GM18505 (cell line): ENCODE results near the gene SIK1.
"Not testable (repeated sequence)": the region's sequence is repeated elsewhere in the genome, so short reads cannot be mapped to it uniquely, and the experiment has no call there.

ENCODE experiments used
- ATAC-seq: cut with Tn5 transposase; IDR thresholded peaks from one replicate; pipeline ENCODE4 v1.9.1; 2021; ENCODE audit not compliant: unreplicated experiment
- POLR2A ChIP-seq: IDR thresholded peaks from 4 replicates; pipeline ENCODE4 v1.6.1; 2011; ENCODE audit warnings: borderline replicate concordance; ENCODE audit not compliant: insufficient read depth, insufficient read length; ENCODE audit errors: extremely low read depth

Gene SIK1

GRCh38 chr21:43426404-43427241 lies at the start of gene SIK1:
Gene SIK1 (minus strand): TSS chr21:43427131. CDS start chr21:43426178, 953 bp downstream.
- ATAC-seq, result peak; percentile 3

- ATAC-seq, result not testable (repeated sequence)
Measured at GRCh38 chr21:43471597-43472242, 44.8 kb upstream of the SIK1 start.

- not testable (repeated sequence) for ATAC-seq
Measured at GRCh38 chr21:43469719-43470458, 43.0 kb upstream of the SIK1 start.

GRCh38 chr21:43467785-43468184 lies 40.9 kb upstream of the SIK1 start:
- no peak for TF ChIP-seq POLR2A
- no peak for ATAC-seq

GRCh38 chr21:43465159-43465558 lies 38.2 kb upstream of the SIK1 start:
- not testable (repeated sequence) for ATAC-seq

GRCh38 chr21:43463498-43464261 lies 36.7 kb upstream of the SIK1 start:
- ATAC-seq, result not testable (repeated sequence)

GRCh38 chr21:43462932-43463331 lies 36.0 kb upstream of the SIK1 start:
- ATAC-seq, result not testable (repeated sequence)

- not testable (repeated sequence) for ATAC-seq
Measured at GRCh38 chr21:43460475-43460874, 33.5 kb upstream of the SIK1 start.

GRCh38 chr21:43458995-43459394 lies 32.1 kb upstream of the SIK1 start:
- ATAC-seq, result not testable (repeated sequence)

- not testable (repeated sequence) for ATAC-seq
Measured at GRCh38 chr21:43456616-43457314, 29.8 kb upstream of the SIK1 start.

- ATAC-seq, result not testable (repeated sequence)
Measured at GRCh38 chr21:43455717-43456116, 28.8 kb upstream of the SIK1 start.

- not testable (repeated sequence) for ATAC-seq
Measured at GRCh38 chr21:43454176-43454575, 27.2 kb upstream of the SIK1 start.

- not testable (repeated sequence) for ATAC-seq
Measured at GRCh38 chr21:43451850-43452249, 24.9 kb upstream of the SIK1 start.

GRCh38 chr21:43450287-43450686 lies 23.4 kb upstream of the SIK1 start:
- ATAC-seq, result not testable (repeated sequence)

- ATAC-seq, result not testable (repeated sequence)
Measured at GRCh38 chr21:43447353-43447977, 20.5 kb upstream of the SIK1 start.

- not testable (repeated sequence) for ATAC-seq
Measured at GRCh38 chr21:43446277-43446932, 19.5 kb upstream of the SIK1 start.

- not testable (repeated sequence) for ATAC-seq
Measured at GRCh38 chr21:43444524-43444923, 17.6 kb upstream of the SIK1 start.

- ATAC-seq, result not testable (repeated sequence)
Measured at GRCh38 chr21:43442571-43442970, 15.6 kb upstream of the SIK1 start.
